Measurements from ENCODE around the gene FARS2. TPM values are rescaled to one million over a fixed set of nuclear protein-coding genes. Genes with fewer than 3 reads are reported as not detected.

The FARS2 gene
- polyA plus RNA-seq, 2 donors: 5.0 to 10.5 TPM

DNA sequence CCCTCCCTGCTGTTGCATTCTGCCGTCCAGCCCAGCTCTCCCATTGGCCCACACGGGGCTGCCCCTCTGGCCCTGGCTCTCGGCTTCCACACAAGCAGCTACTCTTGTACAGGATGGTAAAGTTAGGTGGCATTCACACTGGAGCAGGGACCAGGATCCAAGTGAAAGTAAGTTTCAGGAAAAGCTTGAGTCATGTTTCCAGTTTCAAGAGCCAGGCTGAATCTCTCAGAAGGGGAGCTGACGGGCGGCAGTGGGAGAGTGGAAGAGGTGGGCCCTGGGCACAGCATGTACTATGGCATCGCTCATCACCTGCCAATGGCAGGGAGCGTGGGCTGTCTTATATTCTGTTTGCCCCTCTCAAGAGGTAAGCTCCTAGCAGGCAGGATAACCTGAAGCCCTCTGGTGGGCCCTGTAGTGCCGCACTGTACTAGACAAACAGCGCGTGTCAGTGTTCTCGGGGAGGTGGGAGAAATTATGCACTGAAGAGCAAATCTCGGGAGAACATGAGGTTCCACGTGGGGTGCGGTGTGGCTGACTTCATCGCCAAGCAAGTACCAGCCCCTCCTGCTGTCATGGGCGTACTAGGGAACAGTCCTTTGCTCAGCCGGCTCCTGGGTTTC lies 503.9 kb downstream of the FARS2 start:
- Histone ChIP-seq H3K9me3 (ENCODE audit: control insufficient read depth in 2 of 2, insufficient read depth in 1 of 2, low read depth in 1 of 2, low read length in 1 of 2) (no peaks in the 10 kb centered on the region), H3K27me3 (ENCODE audit: control insufficient read depth in 1 of 2, insufficient read depth in 2 of 2, low read length in 2 of 2) (no peaks in the 10 kb centered on the region), H3K4me1 (ENCODE audit: control insufficient read depth in 2 of 2, insufficient read depth in 2 of 2, low read length in 1 of 2) (peaks cover 0 to 6% of the 10 kb centered on the region in 2 donors), H3K36me3 (ENCODE audit: control insufficient read depth in 2 of 2, insufficient read depth in 2 of 2, low read length in 1 of 2) (no peaks in the 10 kb centered on the region), H3K27ac (ENCODE audit: low read depth in 2 of 2, low read length in 1 of 2) (peak overlapping the region in 1 of 2 donors; percentile 47), H3K4me3 (ENCODE audit: low read depth in 1 of 2, low read length in 2 of 2) (no peak overlapping the region)
- WGBS, 2 donors: 91 to 93% methylated on average over 17 of the region's 17 CpGs

DNA sequence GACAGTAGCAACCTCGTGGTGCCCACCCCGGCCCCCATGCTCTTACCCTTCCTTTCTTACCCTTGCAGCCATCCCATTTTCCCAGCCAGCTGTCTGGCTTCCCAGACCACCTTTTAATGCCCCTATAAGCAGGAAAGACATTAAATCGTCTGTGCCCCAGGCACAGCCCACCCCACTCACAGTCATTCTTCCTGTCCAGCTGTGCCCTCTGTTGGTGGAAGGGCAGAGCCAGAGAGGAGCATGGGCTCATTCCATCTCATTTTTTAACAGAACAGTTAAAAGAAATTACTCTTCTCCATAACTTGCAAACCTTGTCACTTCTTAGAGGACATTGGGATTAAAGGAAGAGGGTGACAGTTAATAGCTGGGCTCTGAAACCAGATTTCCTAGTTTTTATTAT lies 504.9 kb downstream of the FARS2 start:
- H3K4me3 ChIP-seq (ENCODE audit: low read depth in 1 of 2, low read length in 2 of 2): no peak overlapping the region
- H3K27ac ChIP-seq (ENCODE audit: low read depth in 2 of 2, low read length in 1 of 2): no peak overlapping the region
- H3K27me3 ChIP-seq (ENCODE audit: control insufficient read depth in 1 of 2, insufficient read depth in 2 of 2, low read length in 2 of 2): no peaks in the 10 kb centered on the region
- H3K4me1 ChIP-seq (ENCODE audit: control insufficient read depth in 2 of 2, insufficient read depth in 2 of 2, low read length in 1 of 2): peaks cover 0 to 6% of the 10 kb centered on the region in 2 donors
- H3K9me3 ChIP-seq (ENCODE audit: control insufficient read depth in 2 of 2, insufficient read depth in 1 of 2, low read depth in 1 of 2, low read length in 1 of 2): no peaks in the 10 kb centered on the region
- peaks cover 0 to 4% of the 10 kb centered on the region in 2 donors for H3K36me3 ChIP-seq (ENCODE audit: control insufficient read depth in 2 of 2, insufficient read depth in 2 of 2, low read length in 1 of 2)
- 59 to 75% methylated on average over 3 of the region's 3 CpGs for WGBS, 2 donors

DNA sequence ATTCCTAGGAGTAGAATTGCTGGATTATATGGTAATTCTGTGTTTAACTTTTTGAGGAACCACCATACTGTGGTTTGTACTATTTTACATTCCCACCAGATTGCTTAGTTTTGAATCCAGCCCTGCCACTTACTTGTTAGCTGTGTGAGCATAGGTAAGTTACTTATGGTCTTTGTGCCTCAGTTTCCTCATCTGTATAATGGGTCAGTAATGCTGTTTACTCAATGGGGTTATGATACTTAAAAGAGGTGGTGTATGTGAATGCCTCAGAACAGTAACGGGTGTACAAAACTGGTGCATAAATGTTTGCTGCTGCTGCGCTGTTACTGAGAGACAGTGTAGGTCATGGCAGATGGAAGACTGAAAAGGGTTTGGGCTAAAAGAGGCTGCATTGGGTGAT lies 506.2 kb downstream of the FARS2 start:
- no peak overlapping the region for H3K27ac ChIP-seq (ENCODE audit: low read depth in 2 of 2, low read length in 1 of 2)
- peaks cover 0 to 6% of the 10 kb centered on the region in 2 donors for H3K4me1 ChIP-seq (ENCODE audit: control insufficient read depth in 2 of 2, insufficient read depth in 2 of 2, low read length in 1 of 2)
- H3K36me3 ChIP-seq (ENCODE audit: control insufficient read depth in 2 of 2, insufficient read depth in 2 of 2, low read length in 1 of 2): peaks cover 0 to 4% of the 10 kb centered on the region in 2 donors
- WGBS, 2 donors: 99 to 100% methylated on average over 2 of the region's 2 CpGs
- no peaks in the 10 kb centered on the region for H3K27me3 ChIP-seq (ENCODE audit: control insufficient read depth in 1 of 2, insufficient read depth in 2 of 2, low read length in 2 of 2)
- no peaks in the 10 kb centered on the region for H3K9me3 ChIP-seq (ENCODE audit: control insufficient read depth in 2 of 2, insufficient read depth in 1 of 2, low read depth in 1 of 2, low read length in 1 of 2)
- H3K4me3 ChIP-seq (ENCODE audit: low read depth in 1 of 2, low read length in 2 of 2): no peak overlapping the region

DNA sequence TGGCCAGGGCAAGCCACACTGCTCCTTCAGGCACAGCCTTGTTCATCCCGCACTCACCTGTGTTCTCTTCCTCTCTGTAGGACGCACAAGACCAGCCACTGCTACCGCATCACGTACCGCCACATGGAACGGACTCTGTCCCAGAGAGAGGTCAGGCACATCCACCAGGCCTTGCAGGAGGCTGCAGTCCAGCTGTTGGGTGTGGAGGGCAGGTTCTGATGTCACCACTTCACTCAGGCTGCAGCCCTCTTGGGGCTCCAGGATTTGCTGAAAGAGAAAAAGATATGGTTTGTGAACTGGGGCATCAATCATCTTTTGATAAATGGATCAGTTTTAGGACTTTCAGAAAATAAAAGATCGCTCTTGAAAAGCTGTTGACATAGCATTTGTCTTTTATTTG lies 509.9 kb downstream of the FARS2 start:
- WGBS, 2 donors: 96 to 99% methylated on average over 7 of the region's 7 CpGs
- H3K27me3 ChIP-seq (ENCODE audit: control insufficient read depth in 1 of 2, insufficient read depth in 2 of 2, low read length in 2 of 2): no peaks in the 10 kb centered on the region
- H3K4me1 ChIP-seq (ENCODE audit: control insufficient read depth in 2 of 2, insufficient read depth in 2 of 2, low read length in 1 of 2): no peaks in the 10 kb centered on the region
- no peaks in the 10 kb centered on the region for H3K9me3 ChIP-seq (ENCODE audit: control insufficient read depth in 2 of 2, insufficient read depth in 1 of 2, low read depth in 1 of 2, low read length in 1 of 2)
- H3K27ac ChIP-seq (ENCODE audit: low read depth in 2 of 2, low read length in 1 of 2): no peak overlapping the region
- H3K36me3 ChIP-seq (ENCODE audit: control insufficient read depth in 2 of 2, insufficient read depth in 2 of 2, low read length in 1 of 2): peaks cover 0 to 9% of the 10 kb centered on the region in 2 donors
- H3K4me3 ChIP-seq (ENCODE audit: low read depth in 1 of 2, low read length in 2 of 2): no peak overlapping the region

DNA sequence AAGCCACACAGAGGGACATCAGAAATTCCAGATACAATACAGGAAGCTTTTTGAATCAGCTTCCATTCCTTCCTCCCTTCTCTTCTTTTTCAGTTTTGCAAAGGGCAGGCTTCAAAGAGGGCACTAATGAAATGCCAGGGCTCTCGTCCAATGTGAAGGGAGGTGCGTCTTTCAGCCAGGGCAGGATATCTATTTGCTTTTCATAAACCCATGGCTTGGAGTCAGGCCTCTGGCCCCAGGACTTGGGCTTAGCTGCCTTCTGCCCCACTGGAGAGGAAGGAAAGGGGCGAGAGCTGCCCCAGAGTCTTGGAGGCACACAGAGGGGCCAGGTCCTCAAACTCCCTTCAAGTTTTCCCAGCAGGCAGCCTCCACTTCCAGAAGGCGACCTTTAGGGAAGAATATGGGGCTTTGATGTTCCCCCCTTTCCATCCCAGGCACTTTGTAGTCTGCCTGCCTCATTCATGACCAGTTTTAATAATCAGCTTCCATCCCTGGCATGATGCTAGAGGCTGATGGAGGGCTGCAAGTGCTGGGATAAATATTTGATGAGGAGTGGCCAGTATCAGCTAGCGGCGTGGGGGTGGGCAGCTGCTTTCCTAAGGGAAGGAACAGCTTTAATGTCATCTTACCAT lies 510.6 kb downstream of the FARS2 start:
- no peak overlapping the region for H3K27ac ChIP-seq (ENCODE audit: low read depth in 2 of 2, low read length in 1 of 2)
- H3K9me3 ChIP-seq (ENCODE audit: control insufficient read depth in 2 of 2, insufficient read depth in 1 of 2, low read depth in 1 of 2, low read length in 1 of 2): no peaks in the 10 kb centered on the region
- H3K4me3 ChIP-seq (ENCODE audit: low read depth in 1 of 2, low read length in 2 of 2): no peak overlapping the region
- H3K4me1 ChIP-seq (ENCODE audit: control insufficient read depth in 2 of 2, insufficient read depth in 2 of 2, low read length in 1 of 2): no peaks in the 10 kb centered on the region
- peaks cover 0 to 12% of the 10 kb centered on the region in 2 donors for H3K36me3 ChIP-seq (ENCODE audit: control insufficient read depth in 2 of 2, insufficient read depth in 2 of 2, low read length in 1 of 2)
- no peaks in the 10 kb centered on the region for H3K27me3 ChIP-seq (ENCODE audit: control insufficient read depth in 1 of 2, insufficient read depth in 2 of 2, low read length in 2 of 2)
- WGBS, 2 donors: 92 to 93% methylated on average over 6 of the region's 6 CpGs

DNA sequence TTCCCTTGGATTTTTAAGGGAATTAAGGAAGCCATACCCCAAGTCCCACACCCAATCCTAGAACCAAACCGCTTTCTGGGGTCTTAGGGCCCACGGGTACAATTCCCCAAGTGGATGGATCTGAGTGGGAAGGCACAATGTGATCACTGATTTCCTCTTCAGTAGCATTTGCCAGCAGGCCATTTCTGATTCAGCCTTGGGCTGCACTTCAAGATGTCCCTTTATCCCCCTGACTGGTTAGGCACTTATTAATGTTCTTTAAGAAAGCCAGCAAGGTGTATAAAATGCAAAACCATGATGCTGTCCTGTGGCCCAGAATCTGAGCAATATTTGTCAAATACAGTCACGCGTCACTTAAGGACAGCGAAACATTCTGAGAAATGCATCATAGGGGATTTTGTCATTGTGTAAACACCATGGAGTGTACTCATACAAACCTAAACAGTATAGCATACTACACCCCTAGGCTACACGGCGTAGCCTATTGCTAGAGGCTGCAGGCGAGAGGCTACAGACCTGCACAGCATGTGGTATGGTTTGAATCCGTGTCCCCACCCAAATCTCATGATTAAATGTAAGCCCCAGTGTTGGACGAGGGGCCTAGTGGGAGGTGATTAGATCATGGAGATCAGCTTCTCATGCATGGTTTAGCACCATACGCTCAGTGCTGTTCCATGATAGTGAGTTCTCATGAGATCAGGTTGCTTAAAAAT lies 511.3 kb downstream of the FARS2 start:
- no peak overlapping the region for H3K27ac ChIP-seq (ENCODE audit: low read depth in 2 of 2, low read length in 1 of 2)
- WGBS, 2 donors: 95% methylated on average over 11 of the region's 11 CpGs
- H3K27me3 ChIP-seq (ENCODE audit: control insufficient read depth in 1 of 2, insufficient read depth in 2 of 2, low read length in 2 of 2): no peaks in the 10 kb centered on the region
- H3K4me1 ChIP-seq (ENCODE audit: control insufficient read depth in 2 of 2, insufficient read depth in 2 of 2, low read length in 1 of 2): no peaks in the 10 kb centered on the region
- peaks cover 0 to 12% of the 10 kb centered on the region in 2 donors for H3K36me3 ChIP-seq (ENCODE audit: control insufficient read depth in 2 of 2, insufficient read depth in 2 of 2, low read length in 1 of 2)
- no peaks in the 10 kb centered on the region for H3K9me3 ChIP-seq (ENCODE audit: control insufficient read depth in 2 of 2, insufficient read depth in 1 of 2, low read depth in 1 of 2, low read length in 1 of 2)
- no peak overlapping the region for H3K4me3 ChIP-seq (ENCODE audit: low read depth in 1 of 2, low read length in 2 of 2)

DNA sequence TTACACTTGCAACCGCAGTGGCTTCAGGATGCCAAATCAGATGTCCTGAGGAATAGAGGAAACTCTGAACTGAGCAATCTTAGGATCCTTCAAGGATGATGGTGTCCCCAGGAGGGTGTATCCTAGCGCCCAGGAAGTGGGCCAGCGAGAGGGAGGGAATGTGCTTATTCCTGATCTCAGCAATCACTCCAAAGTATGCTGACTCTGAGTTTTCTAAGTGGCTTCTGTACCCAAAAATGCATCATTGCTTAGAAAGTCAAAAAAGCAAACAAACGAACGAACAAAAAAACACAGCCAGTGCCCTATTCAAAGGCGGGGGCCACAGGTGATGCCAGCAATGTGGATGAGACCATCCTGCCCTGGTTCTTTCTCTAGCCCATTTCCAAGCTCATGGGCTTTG lies 514.8 kb downstream of the FARS2 start:
- WGBS, 2 donors: 96 to 98% methylated on average over 6 of the region's 6 CpGs
- H3K9me3 ChIP-seq (ENCODE audit: control insufficient read depth in 2 of 2, insufficient read depth in 1 of 2, low read depth in 1 of 2, low read length in 1 of 2): no peaks in the 10 kb centered on the region
- no peaks in the 10 kb centered on the region for H3K27me3 ChIP-seq (ENCODE audit: control insufficient read depth in 1 of 2, insufficient read depth in 2 of 2, low read length in 2 of 2)
- no peak overlapping the region for H3K4me3 ChIP-seq (ENCODE audit: low read depth in 1 of 2, low read length in 2 of 2)
- no peak overlapping the region for H3K27ac ChIP-seq (ENCODE audit: low read depth in 2 of 2, low read length in 1 of 2)
- H3K4me1 ChIP-seq (ENCODE audit: control insufficient read depth in 2 of 2, insufficient read depth in 2 of 2, low read length in 1 of 2): no peaks in the 10 kb centered on the region
- H3K36me3 ChIP-seq (ENCODE audit: control insufficient read depth in 2 of 2, insufficient read depth in 2 of 2, low read length in 1 of 2): peaks cover 0 to 10% of the 10 kb centered on the region in 2 donors

DNA sequence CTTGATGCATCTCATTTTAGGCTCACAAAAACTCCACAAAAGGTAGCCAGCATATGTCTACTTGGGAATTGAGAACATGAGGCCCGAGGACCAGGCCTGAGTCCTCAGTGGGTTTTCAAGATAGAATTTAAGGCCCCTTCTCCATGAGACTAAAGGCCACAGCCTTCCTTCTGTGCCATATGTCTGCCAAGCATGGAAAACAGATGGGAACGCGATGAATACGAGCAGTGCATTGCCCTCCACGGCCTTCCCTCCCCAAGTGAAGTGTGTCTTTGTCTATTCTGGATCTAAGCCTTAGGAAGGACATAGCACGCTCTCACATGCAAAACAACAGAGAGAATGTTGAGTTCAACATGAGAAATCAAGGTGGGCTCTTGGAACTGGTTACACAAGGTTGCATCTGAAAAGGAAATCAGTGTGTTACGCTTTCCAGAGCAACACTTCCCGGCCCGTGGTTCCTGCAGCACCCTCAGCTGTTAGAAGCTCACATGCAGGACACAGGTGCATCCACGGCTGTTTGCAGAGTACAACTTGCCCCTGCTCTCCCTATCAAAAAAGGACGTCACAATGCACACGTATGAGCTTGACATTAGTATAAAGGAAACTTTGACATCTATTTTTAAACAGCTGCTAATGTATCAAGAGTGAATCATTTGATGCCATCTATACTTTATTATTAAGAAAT lies 515.5 kb downstream of the FARS2 start:
- H3K27ac ChIP-seq (ENCODE audit: low read depth in 2 of 2, low read length in 1 of 2): no peak overlapping the region
- 83 to 84% methylated on average over 12 of the region's 12 CpGs for WGBS, 2 donors
- H3K27me3 ChIP-seq (ENCODE audit: control insufficient read depth in 1 of 2, insufficient read depth in 2 of 2, low read length in 2 of 2): no peaks in the 10 kb centered on the region
- no peaks in the 10 kb centered on the region for H3K9me3 ChIP-seq (ENCODE audit: control insufficient read depth in 2 of 2, insufficient read depth in 1 of 2, low read depth in 1 of 2, low read length in 1 of 2)
- no peaks in the 10 kb centered on the region for H3K4me1 ChIP-seq (ENCODE audit: control insufficient read depth in 2 of 2, insufficient read depth in 2 of 2, low read length in 1 of 2)
- no peak overlapping the region for H3K4me3 ChIP-seq (ENCODE audit: low read depth in 1 of 2, low read length in 2 of 2)
- peaks cover 0 to 8% of the 10 kb centered on the region in 2 donors for H3K36me3 ChIP-seq (ENCODE audit: control insufficient read depth in 2 of 2, insufficient read depth in 2 of 2, low read length in 1 of 2)

DNA sequence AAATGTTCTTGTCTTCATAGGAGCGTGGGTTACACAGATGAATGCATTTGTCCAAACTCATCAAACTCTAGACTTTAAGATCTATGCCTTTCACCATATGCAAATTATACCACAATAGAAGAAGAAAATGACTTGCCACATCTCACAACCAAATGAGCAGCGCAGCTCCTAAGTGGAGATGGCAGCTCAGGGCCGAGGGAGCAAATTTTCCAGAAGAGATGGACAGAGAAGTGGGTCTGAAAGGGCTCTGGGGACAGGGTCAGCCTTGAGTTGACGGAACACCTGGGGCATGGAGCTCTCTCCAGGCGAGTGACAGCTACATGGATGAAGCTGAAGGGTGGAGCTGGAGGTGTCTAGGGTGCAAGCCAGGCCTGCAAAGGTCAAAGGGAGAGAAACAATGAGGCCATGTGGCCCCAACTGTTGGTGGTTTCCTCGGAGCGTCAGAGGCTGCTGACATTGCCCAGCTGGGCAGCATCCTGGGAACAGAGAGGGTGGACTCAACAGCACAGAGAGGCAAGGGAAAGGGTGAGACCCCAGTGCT lies 517.1 kb downstream of the FARS2 start:
- H3K4me1 ChIP-seq (ENCODE audit: control insufficient read depth in 2 of 2, insufficient read depth in 2 of 2, low read length in 1 of 2): peaks cover 0 to 4% of the 10 kb centered on the region in 2 donors
- H3K27ac ChIP-seq (ENCODE audit: low read depth in 2 of 2, low read length in 1 of 2): no peak overlapping the region
- no peaks in the 10 kb centered on the region for H3K9me3 ChIP-seq (ENCODE audit: control insufficient read depth in 2 of 2, insufficient read depth in 1 of 2, low read depth in 1 of 2, low read length in 1 of 2)
- H3K27me3 ChIP-seq (ENCODE audit: control insufficient read depth in 1 of 2, insufficient read depth in 2 of 2, low read length in 2 of 2): no peaks in the 10 kb centered on the region
- peaks cover 0 to 6% of the 10 kb centered on the region in 2 donors for H3K36me3 ChIP-seq (ENCODE audit: control insufficient read depth in 2 of 2, insufficient read depth in 2 of 2, low read length in 1 of 2)
- WGBS, 2 donors: 88 to 90% methylated on average over 7 of the region's 7 CpGs
- no peak overlapping the region for H3K4me3 ChIP-seq (ENCODE audit: low read depth in 1 of 2, low read length in 2 of 2)

Data from esophagus (tissue), 2 donors.